GM19099 (cell line): ENCODE results near the gene RTF1.

Experiments
- POLR2A ChIP-seq: IDR thresholded peaks from 3 replicates; pipeline ENCODE4 v1.6.1; 2011; ENCODE audit warnings: low read depth; ENCODE audit not compliant: insufficient read length; ENCODE audit errors: extremely low read depth

Gene RTF1

DNA sequence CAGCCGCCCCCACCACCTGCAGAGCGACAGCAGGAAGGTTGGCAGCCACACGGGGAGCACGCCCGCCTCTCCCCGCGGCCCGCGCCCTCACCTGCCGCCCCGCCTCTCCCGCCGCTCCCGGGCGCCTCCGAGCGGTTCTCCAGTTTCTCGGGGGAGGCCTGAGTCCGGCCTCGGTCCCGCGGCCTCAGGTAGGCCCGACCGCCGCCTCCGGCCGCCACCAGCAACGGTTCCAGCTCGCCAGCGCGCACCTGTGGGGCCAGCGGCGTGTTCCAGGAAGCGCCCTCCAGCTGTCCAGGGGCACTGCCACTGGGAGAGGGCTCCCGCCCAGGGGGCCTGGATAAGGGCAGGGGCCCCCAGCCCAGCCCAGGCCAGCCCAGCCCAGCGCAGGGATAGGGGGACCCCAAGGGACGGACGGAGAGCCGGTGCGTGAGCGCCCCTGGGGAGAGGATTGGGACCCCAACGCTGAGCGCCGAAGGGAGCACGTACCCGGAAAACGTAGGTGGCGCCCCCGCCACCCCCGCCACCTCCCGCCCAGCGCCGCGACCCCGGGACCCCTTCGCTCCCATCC lies 94.5 kb downstream of the RTF1 start:
- TF ChIP-seq POLR2A: no peak

DNA sequence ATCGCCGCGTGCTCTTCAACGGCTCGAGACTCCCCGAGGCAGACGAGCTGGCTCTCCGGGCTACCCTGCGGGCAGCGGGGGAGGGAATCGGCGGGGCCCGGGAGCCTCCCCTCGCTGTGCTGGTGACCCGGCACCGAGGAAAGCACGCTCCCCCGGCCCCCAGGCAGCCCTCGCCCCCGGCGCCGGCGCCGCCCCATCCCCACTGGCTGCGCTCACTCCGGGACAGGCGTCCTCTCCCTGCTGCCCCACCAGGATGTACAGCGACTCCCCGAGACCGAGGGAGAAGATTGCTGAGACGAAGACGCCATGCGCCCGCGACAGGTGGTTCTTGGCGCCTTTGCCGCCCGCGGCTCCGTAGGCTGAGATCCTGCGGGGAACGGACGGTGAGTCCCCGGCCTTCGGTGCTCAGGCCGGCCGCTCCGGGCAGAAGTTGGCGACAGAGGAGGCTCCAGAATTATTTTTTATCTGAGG lies 95.0 kb downstream of the RTF1 start:
- no peak for TF ChIP-seq POLR2A

DNA sequence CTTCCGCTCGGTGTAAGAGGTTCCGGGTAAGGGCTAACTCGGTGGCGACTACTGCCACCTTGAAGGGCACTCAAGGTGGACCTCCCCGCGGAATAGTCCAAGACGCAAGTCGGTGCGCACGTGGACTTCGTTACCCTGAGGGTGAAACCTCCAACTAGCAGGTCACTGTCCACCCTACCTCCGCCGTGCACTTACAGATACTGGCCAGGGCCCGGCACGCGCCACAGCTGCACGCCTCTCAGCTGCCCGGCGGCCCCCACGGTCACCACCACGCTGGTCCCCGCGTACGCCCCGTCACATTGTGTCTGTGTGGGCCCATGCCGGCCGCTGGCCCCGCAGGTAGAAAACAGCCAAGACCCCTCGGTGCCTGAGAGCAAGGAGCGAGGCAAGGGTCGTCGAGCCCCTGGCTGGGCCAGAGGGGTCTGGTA lies 95.6 kb downstream of the RTF1 start:
- TF ChIP-seq POLR2A: no peak

DNA sequence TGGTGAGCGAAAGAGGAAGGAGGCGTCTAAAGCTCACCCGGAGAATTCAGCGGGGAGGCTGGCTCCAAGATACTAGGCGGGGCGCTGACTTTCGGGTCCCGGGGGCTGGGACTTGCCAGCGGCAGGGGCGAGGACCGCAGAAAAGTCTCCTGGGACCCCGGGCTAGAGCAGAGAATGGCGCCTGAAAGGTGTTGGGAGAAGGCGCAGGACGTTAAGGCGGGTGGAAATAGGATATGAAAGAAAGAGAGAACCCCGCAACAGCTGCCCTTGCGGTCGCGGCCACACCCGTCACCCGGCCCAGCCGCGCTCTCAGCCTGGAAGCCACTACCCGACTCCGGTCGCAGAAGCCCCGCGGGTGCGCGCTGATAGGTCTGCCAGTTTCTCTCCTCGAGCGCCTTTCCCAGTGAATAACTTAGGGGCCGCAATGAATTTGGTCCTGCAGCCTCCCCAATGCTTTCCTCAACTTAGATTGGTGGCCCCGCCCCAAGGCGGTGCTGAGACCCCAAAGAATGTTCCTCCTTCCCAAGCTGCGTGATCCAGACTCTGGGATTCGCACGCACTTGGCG lies 96.1 kb downstream of the RTF1 start:
- TF ChIP-seq POLR2A: no peak

DNA sequence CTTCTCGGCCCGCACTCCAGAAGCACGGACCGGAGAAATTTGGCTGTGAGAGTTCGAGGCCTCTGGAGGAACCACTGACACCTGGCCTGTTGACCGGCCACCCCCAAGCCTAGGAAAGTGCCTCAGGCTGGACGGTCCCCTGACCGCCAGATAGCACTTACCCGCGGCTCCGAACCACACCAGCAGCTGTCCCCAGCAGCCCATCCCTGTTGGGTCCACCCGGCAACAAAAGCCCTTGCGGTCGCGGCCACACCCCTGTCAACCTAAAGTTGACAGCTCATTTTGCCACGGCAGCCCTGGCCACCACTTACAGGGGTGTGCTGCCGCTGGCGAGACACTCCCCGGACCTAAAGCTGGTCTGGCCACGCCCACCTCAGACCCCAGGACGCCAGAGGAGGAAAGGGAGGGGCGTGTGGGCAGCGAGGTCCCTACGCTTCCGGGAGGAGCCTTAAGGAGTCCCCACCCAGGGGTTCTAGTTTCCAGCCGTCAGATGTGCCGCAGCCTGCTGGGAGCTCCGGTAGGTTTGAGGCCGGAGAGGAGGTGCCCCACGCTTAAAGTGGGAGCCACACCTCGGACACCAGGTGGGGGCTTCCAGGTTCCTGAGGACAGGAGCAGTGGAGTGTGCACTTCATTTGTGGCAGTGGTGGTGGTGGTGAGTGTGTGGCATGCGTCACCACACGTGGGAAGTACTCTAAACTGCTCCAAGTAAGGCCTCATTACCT lies 96.8 kb downstream of the RTF1 start, which contains the start of gene LTK:
Gene LTK, minus strand, starts transcription at position 322 of the 722 bp plus-strand sequence. Its CDS starts 118 bp downstream, at position 204.
- TF ChIP-seq POLR2A: no peak

DNA sequence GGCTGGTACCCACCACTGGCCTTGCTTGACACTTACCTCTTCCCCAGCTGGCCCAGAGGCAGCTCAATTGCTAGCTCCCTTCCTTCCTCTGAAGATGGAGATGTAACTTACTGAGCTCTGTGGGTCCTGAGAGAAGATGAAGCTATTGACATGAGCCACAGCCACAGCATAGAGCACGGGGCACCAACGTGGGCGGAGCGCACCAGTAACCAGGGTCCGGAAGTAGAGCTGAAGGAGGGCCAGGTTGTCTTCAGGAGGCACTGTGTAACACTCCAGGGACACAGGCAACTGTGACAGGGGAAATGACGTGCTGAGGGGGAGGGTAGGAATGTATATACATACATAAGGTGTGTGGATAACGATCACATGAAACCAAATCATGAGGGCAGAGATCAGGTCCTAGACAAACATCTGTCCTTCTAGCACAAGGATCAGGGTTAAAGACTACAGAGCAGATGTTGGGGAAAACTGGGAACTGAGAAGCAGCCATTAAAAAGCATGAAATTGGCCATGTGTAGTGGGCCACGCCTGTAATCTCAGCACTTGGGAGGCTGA lies 101.1 kb downstream of the RTF1 start:
- TF ChIP-seq POLR2A: no peak

DNA sequence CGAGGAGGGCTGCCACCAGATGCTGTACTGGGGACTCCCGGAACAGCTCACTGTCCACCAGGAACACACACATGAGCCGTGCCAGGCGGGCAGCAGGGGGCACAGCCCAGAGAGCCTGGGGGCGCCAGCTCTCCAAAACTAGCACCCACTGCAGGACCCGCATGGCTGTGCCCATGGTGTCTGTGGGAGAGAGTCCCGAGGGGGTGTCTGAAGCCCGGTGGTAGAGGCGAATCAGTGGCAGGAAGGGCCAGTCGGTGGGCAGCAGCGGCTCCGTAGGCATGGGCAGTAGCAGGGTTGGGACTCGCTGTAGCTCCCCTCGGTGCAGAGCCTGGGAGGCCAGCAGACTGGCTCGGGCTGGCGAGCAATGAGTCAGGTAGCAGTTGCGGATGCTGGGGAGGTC lies 103.7 kb downstream of the RTF1 start:
- no peak for TF ChIP-seq POLR2A

DNA sequence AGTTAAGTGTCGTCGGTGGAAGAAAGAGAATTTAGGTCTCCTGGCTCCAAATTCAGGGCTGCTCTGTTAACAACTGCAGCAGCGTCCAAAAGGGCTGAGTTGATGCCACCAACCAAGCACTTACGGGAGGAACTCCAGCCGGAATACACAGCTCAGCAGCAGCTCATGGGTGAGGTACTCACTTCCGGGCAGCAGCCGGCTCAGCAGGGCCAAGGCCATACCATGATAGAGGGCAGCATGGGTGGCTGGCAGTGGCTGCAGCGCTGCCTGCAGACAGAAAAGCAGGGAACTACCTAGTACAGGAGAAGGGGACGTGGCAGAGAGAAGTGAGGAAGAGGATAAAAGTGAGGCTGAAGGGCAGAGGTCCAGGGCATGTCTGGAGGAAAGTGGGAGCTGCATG lies 104.7 kb downstream of the RTF1 start:
- TF ChIP-seq POLR2A: no peak

DNA sequence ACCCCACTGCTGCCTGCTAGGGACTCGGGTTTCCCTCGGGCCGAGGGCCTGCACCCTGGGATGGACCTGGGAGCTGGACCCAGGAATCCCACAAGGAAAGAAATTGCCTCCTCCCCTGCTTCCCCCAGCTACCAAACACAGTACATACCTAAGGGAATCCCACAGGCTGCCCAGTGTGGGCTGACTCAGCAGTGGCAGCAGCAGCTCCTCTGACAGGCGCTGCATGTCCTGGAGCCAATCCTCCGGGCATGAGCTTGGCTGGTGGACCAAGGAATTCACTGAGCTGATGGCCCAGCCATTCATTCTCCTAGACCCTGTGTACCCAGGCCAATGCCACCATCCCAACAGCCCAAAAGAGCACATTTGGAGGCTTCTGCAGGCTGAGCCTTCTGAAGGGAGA lies 106.2 kb downstream of the RTF1 start:
- no peak for TF ChIP-seq POLR2A

DNA sequence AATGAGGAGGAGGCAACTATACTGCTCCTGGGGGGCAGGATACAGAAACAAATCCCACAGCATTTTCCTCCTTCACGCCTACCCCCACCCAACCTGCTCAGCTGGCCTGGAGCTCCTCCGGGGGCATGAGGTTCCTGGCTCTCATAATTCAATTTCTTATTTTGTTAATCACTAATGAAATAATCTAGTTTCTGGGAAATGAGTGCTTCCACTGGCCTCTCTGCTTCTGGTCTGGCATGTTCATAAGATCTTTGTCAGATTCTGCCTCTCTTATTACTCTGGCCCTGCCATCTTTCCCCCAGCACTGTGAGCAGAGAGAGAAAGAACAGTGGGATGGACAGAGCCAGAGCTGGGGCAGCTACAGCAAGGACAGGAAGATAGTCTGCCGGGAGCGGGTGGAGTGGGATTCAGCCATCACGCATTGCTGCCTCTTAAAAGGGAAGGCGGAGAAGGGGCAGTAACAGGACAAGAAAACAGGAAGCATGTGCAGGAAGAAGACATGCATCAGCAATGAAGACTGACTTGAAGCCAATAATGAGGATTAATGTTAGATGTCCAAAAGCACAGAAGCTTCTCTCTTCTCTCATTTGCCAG lies 113.6 kb downstream of the RTF1 start:
- TF ChIP-seq POLR2A: no peak
